ENCODE results near the gene SPAG16.

Gene SPAG16

DNA sequence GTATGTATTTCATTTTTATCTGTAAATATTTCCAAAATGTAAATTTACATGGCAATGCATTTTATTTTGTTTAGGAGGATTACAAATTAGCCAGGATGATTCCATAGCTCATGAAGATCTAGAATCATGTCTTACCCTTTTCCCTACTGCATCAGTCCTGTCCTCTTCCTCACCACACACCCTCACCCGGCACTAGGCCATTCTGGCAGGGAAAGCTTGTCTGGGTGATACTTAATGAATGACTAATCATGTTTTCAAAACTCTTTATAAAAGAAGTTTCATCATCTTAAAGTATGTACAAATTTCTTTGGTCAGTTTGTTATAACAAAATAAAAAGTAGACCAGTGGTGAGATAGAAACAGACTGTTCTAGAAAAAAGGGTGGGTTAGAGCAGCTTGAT is 843.3 kb downstream of the SPAG16 start:
- no peak overlapping the region for H3K4me2 ChIP-seq
- H3K27ac ChIP-seq, result no peak overlapping the region
- no peaks in the 10 kb centered on the region for H3K36me3 ChIP-seq (ENCODE audit: insufficient read depth)
- H3K4me3 ChIP-seq (IDR thresholded peaks at IDR 0.05; ENCODE audit: insufficient read depth, low read depth, low read length), result no peak overlapping the region
- no peaks in the 10 kb centered on the region for H3K27me3 ChIP-seq (ENCODE audit: insufficient read depth, low read depth)
- no peak overlapping the region for H2AFZ ChIP-seq (ENCODE audit: low read depth)
- no peaks in the 10 kb centered on the region for H3K4me1 ChIP-seq (ENCODE audit: low read depth, poor library complexity, severe bottlenecking)
- TF ChIP-seq, protein P1, sequence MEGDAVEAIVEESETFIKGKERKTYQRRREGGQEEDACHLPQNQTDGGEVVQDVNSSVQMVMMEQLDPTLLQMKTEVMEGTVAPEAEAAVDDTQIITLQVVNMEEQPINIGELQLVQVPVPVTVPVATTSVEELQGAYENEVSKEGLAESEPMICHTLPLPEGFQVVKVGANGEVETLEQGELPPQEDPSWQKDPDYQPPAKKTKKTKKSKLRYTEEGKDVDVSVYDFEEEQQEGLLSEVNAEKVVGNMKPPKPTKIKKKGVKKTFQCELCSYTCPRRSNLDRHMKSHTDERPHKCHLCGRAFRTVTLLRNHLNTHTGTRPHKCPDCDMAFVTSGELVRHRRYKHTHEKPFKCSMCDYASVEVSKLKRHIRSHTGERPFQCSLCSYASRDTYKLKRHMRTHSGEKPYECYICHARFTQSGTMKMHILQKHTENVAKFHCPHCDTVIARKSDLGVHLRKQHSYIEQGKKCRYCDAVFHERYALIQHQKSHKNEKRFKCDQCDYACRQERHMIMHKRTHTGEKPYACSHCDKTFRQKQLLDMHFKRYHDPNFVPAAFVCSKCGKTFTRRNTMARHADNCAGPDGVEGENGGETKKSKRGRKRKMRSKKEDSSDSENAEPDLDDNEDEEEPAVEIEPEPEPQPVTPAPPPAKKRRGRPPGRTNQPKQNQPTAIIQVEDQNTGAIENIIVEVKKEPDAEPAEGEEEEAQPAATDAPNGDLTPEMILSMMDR (conservative IDR thresholded peaks at IDR 0.05; ENCODE audit: low read depth, low read length), result no peak
- no peaks in the 10 kb centered on the region for H3K79me2 ChIP-seq (ENCODE audit: insufficient read depth, low read depth)
- no peaks in the 10 kb centered on the region for H4K20me1 ChIP-seq (ENCODE audit: insufficient read depth)
- no peak overlapping the region for H3K9ac ChIP-seq

DNA sequence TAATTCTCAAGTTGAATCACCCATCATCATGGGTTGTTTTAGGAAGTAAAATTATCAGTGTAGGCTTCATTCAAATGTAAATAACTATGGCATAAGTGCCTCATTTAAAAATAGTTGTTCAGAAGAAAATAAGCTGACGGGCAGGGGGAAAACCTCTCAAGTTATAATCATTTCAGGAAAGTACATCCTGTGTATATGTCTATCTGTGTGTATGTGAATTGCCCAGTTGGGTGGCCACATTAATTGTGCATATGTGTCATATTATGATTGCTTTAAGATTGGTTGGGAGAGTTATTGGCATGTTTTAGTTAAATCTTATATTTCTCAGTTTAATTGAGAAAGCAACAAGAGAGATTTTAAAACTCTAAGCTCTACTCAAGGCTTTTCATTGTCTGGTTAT is 843.8 kb downstream of the SPAG16 start:
- H3K79me2 ChIP-seq (ENCODE audit: insufficient read depth, low read depth), result no peaks in the 10 kb centered on the region
- H3K36me3 ChIP-seq (ENCODE audit: insufficient read depth), result no peaks in the 10 kb centered on the region
- H4K20me1 ChIP-seq (ENCODE audit: insufficient read depth), result no peaks in the 10 kb centered on the region
- H2AFZ ChIP-seq (ENCODE audit: low read depth), result no peak overlapping the region
- TF ChIP-seq, protein P1 (conservative IDR thresholded peaks at IDR 0.05; ENCODE audit: low read depth, low read length), result no peak
- no peak overlapping the region for H3K4me3 ChIP-seq (IDR thresholded peaks at IDR 0.05; ENCODE audit: insufficient read depth, low read depth, low read length)
- H3K4me2 ChIP-seq, result no peak overlapping the region
- H3K4me1 ChIP-seq (ENCODE audit: low read depth, poor library complexity, severe bottlenecking), result no peaks in the 10 kb centered on the region
- no peak overlapping the region for H3K27ac ChIP-seq
- no peak overlapping the region for H3K9ac ChIP-seq
- H3K27me3 ChIP-seq (ENCODE audit: insufficient read depth, low read depth), result no peaks in the 10 kb centered on the region

DNA sequence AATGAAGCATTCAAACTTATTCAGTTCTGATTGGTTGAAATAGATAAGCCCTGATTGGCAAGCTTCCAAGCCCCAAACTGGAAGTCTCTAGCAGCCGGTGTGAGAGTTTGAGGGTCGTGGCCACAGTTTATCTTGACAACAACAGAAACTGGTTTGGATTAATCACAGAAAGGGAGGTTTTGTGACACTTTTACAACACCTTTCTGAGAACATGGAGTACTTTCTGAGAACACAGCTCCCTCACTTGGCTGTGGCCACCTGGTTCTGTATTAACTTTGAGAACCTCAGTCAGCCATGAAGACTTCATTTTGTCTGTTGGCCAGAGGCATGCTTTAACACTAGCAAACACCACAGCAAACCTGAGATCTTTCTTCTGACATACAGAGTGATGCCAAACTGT is 845.9 kb downstream of the SPAG16 start:
- TF ChIP-seq, protein P1 (conservative IDR thresholded peaks at IDR 0.05; ENCODE audit: low read depth, low read length), result no peak
- Histone ChIP-seq H3K36me3 (ENCODE audit: insufficient read depth) (no peaks in the 10 kb centered on the region), H3K4me2 (no peak overlapping the region), H3K4me3 (IDR thresholded peaks at IDR 0.05; ENCODE audit: insufficient read depth, low read depth, low read length) (no peak overlapping the region), H3K79me2 (ENCODE audit: insufficient read depth, low read depth) (no peaks in the 10 kb centered on the region), H3K27ac (no peak overlapping the region), H4K20me1 (ENCODE audit: insufficient read depth) (no peaks in the 10 kb centered on the region), H3K4me1 (ENCODE audit: low read depth, poor library complexity, severe bottlenecking) (no peaks in the 10 kb centered on the region), H3K9ac (no peak overlapping the region), H2AFZ (ENCODE audit: low read depth) (no peak overlapping the region), H3K27me3 (ENCODE audit: insufficient read depth, low read depth) (no peaks in the 10 kb centered on the region)

DNA sequence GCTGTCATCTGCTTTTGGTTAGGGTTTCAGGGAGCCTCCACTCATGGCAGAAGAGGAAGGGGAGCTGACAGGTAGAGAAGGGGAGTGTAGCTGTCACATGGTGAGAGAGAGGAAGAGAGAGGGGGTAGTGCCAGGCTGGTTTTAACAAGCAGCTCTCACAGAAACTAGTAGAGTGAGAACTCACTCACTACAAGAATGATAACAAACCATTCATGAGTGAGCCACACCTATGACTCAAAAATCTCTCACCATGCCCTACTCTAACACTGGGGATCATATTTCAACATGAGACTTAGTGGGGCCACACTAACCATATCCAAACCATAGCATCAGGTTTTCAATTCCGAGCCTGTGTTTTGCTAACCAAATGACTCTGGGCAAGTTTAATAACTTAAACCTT is 851.7 kb downstream of the SPAG16 start:
- no peak overlapping the region for H3K9ac ChIP-seq
- no peak overlapping the region for H3K27ac ChIP-seq
- H2AFZ ChIP-seq (ENCODE audit: low read depth), result no peak overlapping the region
- no peaks in the 10 kb centered on the region for H3K79me2 ChIP-seq (ENCODE audit: insufficient read depth, low read depth)
- no peaks in the 10 kb centered on the region for H4K20me1 ChIP-seq (ENCODE audit: insufficient read depth)
- no peak overlapping the region for H3K4me2 ChIP-seq
- no peak overlapping the region for H3K4me3 ChIP-seq (IDR thresholded peaks at IDR 0.05; ENCODE audit: insufficient read depth, low read depth, low read length)
- no peaks in the 10 kb centered on the region for H3K36me3 ChIP-seq (ENCODE audit: insufficient read depth)
- H3K27me3 ChIP-seq (ENCODE audit: insufficient read depth, low read depth), result no peaks in the 10 kb centered on the region
- H3K4me1 ChIP-seq (ENCODE audit: low read depth, poor library complexity, severe bottlenecking), result no peaks in the 10 kb centered on the region
- TF ChIP-seq, protein P1 (conservative IDR thresholded peaks at IDR 0.05; ENCODE audit: low read depth, low read length), result no peak

All from KMS-11 (cell line).